Cardiac fibroblast (primary cell): ENCODE results near the gene SENP1.

Experiments used
- DNase-seq, 2 donors: peaks; one replicate each; pipeline versions ENCODE4 v3.0.0 to v3.0.0-alpha.2; 2010; ENCODE audit warnings: low read depth in 2 of 2
- H3K4me3 ChIP-seq, 2 donors: replicated peaks in 1 of 2; 1 replicate in 1 of 2; 2 replicates in 1 of 2; pipeline ENCODE4 v1.5.1; 2011; ENCODE audit warnings: low read depth in 2 of 2, low read length in 2 of 2, mild to moderate bottlenecking in 2 of 2, moderate library complexity in 1 of 2
- CTCF ChIP-seq: IDR thresholded peaks from one replicate; pipeline ENCODE4 v1.5.1; 2011; ENCODE audit warnings: low read depth, mild to moderate bottlenecking, low read length, inconsistent platforms

Gene SENP1

GRCh38 chr12:48040354-48040753, 65.5 kb downstream of the SENP1 start:
- TF ChIP-seq CTCF, result no peak
- no peak overlapping the region for H3K4me3 ChIP-seq
- DNase-seq, result no peak

GRCh38 chr12:48039151-48039550, 66.7 kb downstream of the SENP1 start:
- no peak for DNase-seq
- H3K4me3 ChIP-seq, result no peak overlapping the region
- no peak for TF ChIP-seq CTCF

GRCh38 chr12:48038085-48038484, 67.8 kb downstream of the SENP1 start:
- DNase-seq, result no peak
- H3K4me3 ChIP-seq, result no peak overlapping the region
- no peak for TF ChIP-seq CTCF

GRCh38 chr12:48037267-48037915, 68.5 kb downstream of the SENP1 start:
- TF ChIP-seq CTCF, result no peak
- no peak overlapping the region for H3K4me3 ChIP-seq
- peak in 1 of 2 donors; percentile 63 for DNase-seq

- H3K4me3 ChIP-seq, result no peak overlapping the region
- TF ChIP-seq CTCF, result no peak
- no peak for DNase-seq
Observed at GRCh38 chr12:48036818-48037217, 69.1 kb downstream of the SENP1 start.

GRCh38 chr12:48034835-48035805, 70.8 kb downstream of the SENP1 start:
- TF ChIP-seq CTCF, result no peak
- H3K4me3 ChIP-seq, result no peak overlapping the region
- DNase-seq, result no peak
